ENCODE measurements around the gene HAAO.

HAAO gene

DNA sequence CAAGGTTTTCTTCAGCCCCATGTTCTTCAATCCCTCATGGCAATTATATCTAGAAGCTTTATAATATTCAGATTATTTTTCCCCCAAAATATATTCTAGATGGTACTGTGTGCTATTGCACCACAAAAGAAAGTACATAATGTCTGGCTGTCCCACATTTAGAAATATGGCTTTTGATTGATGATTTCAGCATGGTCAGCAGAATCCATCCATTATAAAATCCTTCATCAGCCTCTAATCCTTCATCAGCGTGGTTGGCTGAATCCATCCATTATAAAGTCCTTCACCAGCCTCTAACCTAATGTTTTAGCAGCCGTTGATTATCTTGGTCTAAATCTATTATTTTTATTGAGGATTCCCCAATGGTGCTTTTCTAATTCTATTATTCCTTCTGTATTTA lies 23.3 kb upstream of the HAAO start:
- no peak for DNase-seq (ENCODE audit: extremely low read depth in 1 of 2, low read depth in 1 of 2)

DNA sequence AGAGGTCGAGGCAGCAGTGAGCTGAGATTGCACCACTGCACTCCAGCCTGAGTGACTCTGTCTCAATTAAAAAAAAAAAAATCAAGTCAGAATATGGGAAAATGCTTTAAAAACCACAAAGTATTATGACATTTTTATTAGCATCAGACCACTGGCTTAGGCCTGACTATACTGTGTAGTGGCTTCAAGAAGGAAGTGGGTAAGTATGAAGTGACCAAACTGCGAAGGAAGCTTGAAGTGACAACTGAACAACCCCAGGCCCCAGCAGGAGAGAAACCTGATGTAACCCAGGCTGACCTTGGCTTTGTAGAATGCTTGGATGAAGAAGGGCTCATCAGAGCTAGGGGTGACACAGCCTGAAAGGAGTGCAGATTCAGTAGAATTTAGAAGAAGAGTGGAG lies 21.4 kb upstream of the HAAO start:
- no peak for DNase-seq (ENCODE audit: extremely low read depth in 1 of 2, low read depth in 1 of 2)

DNA sequence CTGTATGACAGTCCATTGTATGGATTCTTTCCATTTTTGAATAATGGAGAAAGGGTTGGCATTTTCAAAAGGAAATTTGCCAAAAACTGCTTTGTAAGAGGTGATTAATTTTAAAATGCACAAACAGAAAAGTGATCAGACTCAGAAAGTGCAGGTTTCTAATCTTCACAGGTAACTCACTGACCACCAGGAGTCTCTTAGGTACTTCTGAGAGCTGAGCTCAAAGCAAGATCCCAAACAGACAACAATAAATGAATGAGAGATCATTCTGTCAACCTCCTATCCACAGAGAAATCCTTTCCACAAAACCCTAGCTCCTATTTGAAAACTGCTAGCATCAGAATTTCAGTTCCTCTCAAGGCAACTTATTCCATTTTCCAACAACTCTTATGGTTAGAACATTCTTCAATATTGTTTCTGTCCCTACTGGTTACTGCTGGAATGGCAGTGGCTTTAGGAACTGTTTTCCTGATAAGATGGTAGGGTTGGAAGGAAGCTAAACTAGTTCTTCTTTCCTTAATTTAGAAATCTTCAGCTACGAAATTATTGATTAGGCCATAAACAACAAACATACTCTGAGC lies 20.6 kb upstream of the HAAO start:
- no peak for DNase-seq (ENCODE audit: extremely low read depth in 1 of 2, low read depth in 1 of 2)

DNA sequence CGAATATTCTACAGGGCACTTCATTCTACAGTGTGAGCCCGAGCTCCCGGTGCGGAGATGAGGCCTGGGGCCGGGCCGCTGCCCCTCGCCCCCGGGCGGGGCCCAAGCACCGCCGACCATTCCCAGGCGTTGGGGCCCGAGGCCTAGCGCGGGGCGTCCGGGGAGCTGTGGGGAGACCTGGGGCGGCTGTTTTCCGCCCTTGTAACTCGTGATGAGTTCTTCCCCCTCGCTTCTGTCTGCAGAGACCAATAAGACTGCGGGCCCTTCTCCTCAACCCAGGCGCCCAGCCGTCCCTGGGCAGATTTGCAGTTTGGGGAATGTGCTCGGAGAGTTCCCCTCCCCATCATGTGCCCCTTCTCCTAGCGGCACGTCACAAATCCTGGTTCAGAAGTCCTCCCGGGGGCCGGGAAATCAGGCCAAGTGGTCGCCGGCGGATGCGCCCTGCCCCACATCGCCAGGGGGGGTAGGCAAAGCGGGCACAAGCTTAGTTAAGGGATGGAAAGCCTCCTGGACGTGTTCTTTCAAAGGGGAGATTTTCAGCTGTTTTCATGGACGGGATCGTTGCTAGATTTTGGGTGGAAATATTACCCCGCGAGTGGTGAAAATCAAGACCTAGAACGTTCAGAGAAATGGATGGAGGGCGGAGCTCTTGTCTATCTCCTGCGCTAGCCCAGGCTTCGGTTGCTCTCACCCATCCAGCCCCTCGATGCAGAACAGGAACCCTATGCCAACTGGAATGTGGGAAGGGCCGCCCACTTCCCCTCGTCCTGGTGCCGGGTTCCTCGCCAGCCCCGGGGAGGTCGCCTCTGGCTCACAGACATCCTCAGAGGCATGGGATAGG lies 18.8 kb upstream of the HAAO start:
- peak in 1 of 2 donors; percentile 22 for DNase-seq (ENCODE audit: extremely low read depth in 1 of 2, low read depth in 1 of 2)

DNA sequence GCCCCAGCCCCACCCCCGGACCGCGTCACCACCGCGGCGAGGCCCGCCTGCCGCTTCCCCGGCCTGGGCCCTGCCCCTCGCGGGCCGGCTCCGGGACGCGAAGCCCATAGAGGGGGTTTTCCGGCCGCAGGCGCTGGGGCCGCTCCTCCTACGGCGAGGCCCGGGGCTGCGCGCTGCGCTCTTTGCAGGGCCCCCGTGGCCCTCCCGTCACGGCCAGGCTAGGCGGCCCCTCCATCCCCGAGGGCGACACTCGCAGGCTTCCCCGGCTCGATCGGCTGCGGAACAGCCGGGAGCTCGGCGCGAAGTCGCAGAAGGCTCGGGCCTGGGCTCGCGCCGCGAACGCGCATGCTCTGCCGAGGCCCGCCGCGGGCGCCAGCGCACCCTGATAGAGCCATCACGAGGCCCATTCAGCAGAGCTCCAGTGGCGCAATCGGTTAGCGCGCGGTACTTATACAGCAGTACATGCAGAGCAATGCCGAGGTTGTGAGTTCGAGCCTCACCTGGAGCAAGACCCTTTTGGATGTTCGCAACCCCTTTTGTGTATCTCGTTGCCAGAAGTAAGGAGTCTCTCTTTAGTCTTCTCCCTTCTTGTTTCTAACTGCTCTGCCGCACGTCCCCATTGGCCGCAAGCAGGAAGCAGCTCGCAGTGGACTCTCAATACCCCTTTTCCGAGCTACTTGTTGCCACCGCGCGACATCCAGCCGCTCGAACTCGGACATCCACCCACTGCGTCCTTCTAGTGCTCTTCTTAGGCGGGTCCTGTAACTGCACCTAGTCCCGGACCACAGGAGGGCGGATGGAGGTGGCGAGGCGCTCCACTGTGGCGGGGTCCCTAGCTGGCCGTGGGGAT lies 18.0 kb upstream of the HAAO start:
- DNase-seq (ENCODE audit: extremely low read depth in 1 of 2, low read depth in 1 of 2) = peak; percentile 85 to 89

DNA sequence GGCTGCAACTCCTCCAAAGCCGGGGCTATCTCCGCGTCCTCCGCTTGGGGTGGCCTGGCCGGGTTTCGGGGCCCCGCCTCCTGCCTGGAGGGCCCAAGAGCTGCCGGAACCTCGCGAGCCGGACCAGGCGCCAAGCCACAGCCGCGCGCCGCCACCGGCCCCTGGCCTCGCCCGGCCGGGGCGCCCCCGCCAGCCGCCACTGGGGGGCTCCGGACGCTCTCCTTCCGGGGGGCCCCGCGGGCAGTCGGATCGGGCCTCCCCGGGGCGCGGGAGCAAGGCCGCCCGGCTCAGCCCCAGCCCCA lies 17.4 kb upstream of the HAAO start:
- DNase-seq (ENCODE audit: extremely low read depth in 1 of 2, low read depth in 1 of 2) = peak in 1 of 2 donors; percentile 51

DNA sequence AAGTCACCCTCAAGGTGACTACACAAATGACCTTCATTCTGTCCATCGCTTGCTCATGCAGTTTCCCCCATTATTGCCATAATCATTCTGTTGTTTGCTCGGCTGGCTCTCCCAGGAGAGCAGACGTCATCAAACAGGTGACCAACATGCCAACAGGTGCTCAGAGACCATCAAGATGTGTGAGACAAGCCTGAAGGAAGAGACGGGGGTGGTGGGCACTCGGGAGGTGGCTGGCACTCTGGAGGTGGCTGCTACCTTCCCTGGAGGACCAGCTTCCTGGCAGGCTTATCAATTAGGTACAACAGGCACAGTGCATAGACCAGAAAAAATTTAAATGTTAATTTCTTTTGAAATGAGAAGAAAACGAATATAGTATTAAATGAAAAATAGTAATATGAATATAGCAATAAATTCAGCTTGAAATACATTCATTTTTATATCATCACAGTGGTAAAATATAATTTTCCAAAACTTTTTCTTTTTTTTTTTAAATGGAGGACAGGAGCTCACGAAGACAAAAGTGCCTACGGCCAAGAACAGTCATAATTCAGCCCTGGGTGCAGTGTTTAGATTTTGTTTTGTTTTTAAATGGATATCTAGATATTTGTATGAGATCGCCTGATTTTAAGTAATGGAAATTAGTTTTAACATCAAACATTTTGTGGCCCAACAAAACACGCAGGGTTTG lies 16.9 kb upstream of the HAAO start:
- DNase-seq (ENCODE audit: extremely low read depth in 1 of 2, low read depth in 1 of 2) = no peak

DNA sequence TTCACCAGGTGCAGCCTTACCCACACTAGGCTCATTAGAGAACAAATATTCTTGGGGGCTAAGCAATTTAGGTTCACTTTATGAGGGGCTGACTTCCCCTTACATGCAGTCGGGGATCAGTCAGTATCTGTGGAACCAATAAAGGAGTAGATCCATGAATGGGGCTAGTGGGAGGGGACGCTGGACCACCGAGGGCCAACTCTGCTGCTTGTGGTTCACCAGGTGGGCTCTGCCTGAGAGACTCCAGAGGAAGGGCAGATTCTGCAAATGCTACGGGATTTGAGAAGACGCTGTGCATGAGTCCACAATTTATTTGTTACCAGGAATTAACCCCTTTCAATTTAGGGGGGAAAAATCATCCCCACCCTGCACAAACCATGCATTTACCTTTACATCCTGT lies 15.9 kb upstream of the HAAO start:
- no peak for DNase-seq (ENCODE audit: extremely low read depth in 1 of 2, low read depth in 1 of 2)

DNA sequence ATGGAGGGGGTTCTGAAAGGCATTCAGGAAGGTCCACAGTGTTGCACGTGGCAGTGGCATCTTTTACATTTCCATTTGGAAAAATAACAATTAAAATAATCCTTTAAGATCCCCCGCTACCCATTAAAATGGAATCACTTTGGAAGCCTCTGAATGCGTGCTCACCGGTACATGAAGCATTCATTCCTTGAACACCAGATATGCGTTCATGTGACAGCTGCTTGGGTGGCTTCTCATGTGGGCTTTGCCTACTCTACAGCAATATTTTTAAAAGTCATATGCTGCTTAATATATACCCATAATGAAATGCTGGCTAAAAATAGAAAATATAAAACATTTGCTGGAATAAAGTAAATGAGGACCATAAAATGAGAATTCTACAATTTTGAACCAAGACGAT lies 14.4 kb upstream of the HAAO start:
- DNase-seq (ENCODE audit: extremely low read depth in 1 of 2, low read depth in 1 of 2) = no peak

DNA sequence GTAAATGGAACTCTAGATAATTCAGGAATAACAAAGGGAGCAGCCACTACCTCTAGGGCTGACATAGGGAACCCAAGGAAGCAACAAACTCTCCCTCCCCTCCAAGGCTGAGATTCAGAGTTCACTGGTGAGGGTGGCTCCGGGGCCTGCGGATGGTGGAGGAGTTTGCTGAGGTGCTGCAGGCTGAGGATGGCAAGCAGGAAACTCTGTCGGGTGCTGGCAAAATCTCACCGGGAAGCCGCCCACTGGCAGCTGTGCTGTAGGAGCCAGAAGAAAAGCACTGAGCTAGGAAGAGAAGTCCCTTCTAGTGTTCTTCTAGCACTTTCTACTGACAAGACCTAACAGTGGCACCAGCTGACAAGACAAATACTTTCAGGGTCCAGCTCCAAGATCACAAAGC lies 12.5 kb upstream of the HAAO start:
- DNase-seq (ENCODE audit: extremely low read depth in 1 of 2, low read depth in 1 of 2) = no peak

DNA sequence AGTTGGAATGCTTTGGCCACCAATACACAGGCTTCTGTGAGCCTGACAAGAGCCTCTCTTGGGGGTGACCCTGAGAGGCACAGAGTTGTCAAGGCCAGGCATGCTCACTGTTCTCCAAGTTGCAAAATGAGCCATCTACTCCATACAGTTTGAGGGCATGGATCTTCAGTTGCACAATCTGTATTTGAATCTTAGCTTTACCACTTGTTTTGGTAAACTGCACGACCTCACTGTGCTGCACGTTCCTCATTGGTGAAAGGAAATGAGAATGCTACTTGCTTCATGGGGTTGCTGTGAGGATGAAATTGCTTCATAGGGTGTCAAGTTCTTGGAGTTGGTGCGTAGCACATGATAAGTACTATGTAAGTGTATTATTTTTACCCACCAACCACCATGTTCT lies 12.0 kb upstream of the HAAO start:
- no peak for DNase-seq (ENCODE audit: extremely low read depth in 1 of 2, low read depth in 1 of 2)

DNA sequence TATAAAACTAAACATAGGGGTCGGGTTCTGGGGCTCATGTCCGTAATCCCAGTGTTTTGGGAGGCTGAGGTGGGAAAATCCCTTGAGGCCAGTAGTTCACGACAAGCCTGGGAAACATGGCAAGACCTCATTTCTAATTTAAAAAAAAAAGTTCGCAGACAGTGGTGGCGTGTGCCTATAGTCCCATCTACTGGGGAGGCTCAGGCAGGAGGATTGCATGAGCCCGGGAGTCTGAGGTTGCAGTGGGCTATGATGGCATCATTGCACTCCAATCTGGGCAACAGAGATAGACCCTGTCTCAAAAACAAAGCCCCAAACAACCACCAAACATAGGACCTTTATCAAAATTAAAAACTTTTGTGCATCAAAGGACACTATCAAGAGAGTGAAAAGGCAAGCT lies 9.8 kb upstream of the HAAO start:
- DNase-seq (ENCODE audit: extremely low read depth in 1 of 2, low read depth in 1 of 2) = no peak

DNA sequence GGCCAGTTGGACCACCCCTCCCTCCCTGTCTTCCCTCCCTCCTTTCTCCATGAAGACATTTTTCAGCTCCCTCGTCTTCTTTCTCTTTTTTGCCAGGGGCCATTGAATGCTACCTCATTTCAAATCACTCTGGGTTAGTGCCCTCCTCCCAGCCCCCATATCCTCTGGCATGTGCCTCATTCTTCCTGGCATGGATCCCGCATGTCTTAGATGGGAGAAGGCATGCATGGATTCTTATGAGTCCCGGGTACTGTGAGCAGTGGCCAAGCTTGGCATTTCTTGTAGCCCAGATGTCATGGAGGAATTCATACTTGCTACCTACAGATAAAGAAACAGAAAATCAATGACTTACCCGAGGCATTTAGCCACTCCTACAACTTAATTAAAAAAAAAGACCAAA lies 9.0 kb upstream of the HAAO start:
- DNase-seq (ENCODE audit: extremely low read depth in 1 of 2, low read depth in 1 of 2) = no peak

DNA sequence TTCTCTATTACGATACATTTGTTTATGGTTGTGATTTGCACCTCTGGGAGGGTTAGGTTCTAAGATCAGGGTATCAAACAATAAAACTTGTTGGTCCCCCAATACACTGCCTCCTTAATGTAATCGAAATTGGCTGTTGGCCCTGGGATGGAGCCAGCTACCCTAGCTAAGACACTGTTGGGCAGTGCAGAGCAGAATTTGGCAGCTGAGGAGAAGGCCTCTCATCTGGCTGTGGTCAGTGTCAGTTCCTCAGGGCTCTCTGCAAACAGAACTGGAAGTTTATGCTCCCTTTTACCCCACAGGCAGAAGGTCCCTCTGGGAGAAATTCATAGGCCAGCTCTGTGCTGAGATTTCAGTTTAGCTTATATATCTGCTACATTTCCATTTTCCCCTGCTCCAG lies 8.6 kb upstream of the HAAO start:
- no peak for DNase-seq (ENCODE audit: extremely low read depth in 1 of 2, low read depth in 1 of 2)

DNA sequence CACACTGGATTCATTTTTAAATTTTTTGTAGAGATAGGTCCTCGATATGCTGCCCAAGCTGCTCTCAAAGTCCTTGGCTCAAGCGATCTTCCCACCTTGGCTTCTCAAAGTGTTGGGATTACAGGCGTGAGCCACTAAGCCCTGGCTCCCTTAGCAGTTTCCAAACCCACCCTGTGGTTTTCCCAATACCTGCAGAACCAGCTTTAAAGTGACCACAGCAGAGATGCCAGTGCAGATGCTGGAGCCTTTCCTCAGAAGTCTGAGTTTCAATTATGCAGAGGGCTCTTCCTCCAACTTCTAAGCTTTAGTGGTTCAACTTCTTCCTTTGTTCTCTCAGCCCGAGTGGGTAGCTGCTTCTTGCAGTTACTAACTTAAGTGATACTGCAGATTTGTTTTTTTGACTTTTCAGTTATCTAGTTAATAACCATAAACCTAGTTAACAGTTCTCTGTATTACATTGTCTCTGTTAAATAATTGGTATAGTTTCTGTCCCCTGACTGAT lies 8.1 kb upstream of the HAAO start:
- no peak for DNase-seq (ENCODE audit: extremely low read depth in 1 of 2, low read depth in 1 of 2)

DNA sequence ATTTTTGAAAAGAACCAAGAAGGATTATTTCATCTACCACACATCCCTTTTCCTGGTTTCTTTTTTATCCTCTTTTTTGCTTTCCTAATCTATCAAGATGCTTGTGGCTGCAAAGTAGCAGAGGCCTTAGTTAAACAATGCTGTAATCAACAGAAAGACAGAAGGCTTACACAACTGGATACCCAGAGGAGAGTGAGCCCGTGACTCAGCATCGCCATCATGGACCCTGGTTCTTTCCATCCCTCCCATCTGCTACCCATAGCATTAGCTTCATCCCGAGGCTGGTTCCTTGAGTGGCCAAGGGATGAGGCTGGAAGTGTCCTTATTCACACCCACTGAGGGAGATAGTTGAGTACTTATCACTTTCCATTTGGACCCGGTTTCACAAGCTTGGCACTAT lies 7.5 kb upstream of the HAAO start:
- no peak for DNase-seq (ENCODE audit: extremely low read depth in 1 of 2, low read depth in 1 of 2)

DNA sequence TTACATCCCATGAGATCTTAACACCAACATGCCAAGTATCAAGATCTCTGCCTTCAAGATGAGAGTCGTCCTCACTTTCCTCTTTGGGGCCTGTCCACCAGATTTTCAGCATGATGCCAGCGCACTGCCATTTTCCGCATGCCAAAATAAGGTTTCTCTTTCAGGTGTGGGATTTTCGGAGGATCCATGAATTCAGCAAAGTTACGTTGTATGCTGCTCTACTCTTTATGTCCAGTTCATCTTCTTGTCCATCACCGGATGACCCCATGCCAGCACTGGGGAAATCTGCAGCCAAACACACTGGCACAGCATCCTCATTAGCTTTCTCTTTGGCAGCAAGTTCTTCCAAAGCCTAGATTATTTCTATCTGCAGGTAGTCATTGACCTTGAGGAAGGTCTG lies 4.9 kb upstream of the HAAO start:
- no peak for DNase-seq (ENCODE audit: extremely low read depth in 1 of 2, low read depth in 1 of 2)

DNA sequence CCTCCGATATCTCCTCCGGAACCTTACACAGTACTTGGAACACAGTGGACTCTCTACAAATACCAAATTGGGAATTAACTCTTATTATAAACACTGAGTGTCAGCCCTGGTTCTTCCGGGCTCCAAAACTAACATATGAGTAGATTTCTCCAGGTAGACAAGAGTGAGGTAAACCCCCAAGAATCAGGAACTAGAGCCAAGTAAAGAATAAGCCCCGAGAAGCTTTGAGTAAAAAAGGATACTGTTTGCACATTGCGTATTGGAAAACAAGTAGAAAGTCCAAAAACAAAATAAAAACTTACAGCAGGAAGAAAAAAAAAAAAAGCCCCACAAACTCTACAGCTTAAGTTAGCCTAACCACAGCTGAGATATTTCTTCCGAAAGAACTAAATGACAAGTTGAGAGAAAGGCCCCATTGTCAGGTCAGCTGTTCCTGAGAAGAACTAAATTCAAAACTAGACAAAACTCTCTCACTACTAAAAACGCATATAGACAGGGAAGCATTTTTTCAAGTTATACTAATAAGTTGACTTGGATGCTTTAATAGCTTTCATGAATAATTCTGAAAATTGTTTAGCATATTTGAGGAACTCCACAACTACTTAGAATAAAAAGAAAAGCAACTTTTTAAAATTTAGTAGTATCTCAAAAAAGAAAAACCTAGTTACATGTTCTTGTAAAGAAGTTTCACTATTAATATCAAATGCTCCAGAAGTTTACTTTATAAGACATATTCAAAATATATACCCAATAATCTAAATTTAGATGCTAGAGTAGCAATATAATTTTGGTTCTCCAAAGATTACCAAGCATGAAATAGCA lies 4.3 kb upstream of the HAAO start:
- DNase-seq (ENCODE audit: extremely low read depth in 1 of 2, low read depth in 1 of 2) = no peak

DNA sequence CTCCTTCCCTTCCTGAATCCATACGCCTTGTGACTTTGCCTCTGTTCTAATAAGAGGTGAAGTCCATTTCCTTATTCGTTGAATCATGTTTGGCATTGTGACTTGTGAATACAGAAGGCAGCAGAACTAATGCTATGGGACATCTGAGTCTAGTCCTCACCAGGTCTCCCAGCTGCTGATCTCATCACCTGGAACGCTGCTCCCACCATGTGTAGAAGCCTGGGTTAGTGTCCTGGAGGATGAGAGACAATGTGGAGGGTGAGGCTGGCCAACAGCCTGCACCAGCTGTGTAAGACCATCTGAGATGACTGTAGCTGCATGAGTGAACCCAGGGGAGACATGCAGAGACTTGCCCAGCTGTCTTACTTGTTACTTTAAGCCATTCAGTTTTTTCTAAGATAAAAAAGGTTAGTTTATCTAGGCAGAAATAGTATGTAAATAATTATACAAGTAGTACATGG lies 3.5 kb upstream of the HAAO start:
- DNase-seq (ENCODE audit: extremely low read depth in 1 of 2, low read depth in 1 of 2) = no peak

DNA sequence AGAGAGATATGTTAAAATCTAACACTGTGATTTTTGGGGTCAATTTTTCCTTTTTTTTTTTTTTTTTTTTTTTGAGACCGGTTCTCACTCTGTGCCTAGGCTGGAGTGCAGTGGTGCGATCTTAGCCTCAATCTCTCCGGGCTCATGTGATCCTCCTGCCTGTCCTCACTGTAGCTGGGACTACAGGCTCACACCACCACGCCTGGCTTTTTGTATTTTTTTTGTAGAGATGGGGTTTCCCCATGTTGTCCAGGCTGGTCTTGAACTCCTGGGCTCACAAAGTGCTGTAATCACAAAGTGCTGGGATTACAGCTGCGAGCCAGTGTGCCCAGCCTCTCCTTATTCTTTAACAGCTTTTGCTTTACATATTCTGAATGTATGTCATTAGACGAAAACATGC lies 2.9 kb upstream of the HAAO start:
- DNase-seq (ENCODE audit: extremely low read depth in 1 of 2, low read depth in 1 of 2) = no peak

Measured in activated CD8-positive, alpha-beta memory T cell treated with anti-CD3 and anti-CD28 coated beads for 1 hour (primary cell).